T-helper 9 cell (primary cell): ENCODE measurements around the gene SLC47A2.

Experiments
- DNase-seq: peaks from one replicate; pipeline ENCODE4 v3.0.0-alpha.2; 2020

Gene SLC47A2

GRCh38 chr17:19664136-19664820, 52.1 kb downstream of the SLC47A2 start:
- no peak for DNase-seq

GRCh38 chr17:19663097-19663496, 53.3 kb downstream of the SLC47A2 start:
- DNase-seq, result no peak

GRCh38 chr17:19661121-19661520, 55.3 kb downstream of the SLC47A2 start:
- no peak for DNase-seq

GRCh38 chr17:19660219-19660870, 56.0 kb downstream of the SLC47A2 start:
- no peak for DNase-seq

GRCh38 chr17:19659366-19660177, 56.8 kb downstream of the SLC47A2 start:
- no peak for DNase-seq

GRCh38 chr17:19656851-19657581, 59.4 kb downstream of the SLC47A2 start:
- DNase-seq, result no peak

GRCh38 chr17:19656336-19656735, 60.0 kb downstream of the SLC47A2 start:
- no peak for DNase-seq

GRCh38 chr17:19654896-19655295, 61.5 kb downstream of the SLC47A2 start:
- no peak for DNase-seq

GRCh38 chr17:19654342-19654886, 62.0 kb downstream of the SLC47A2 start:
- no peak for DNase-seq

GRCh38 chr17:19652595-19652994, 63.8 kb downstream of the SLC47A2 start:
- no peak for DNase-seq

- no peak for DNase-seq
Observed at GRCh38 chr17:19651451-19652238, 64.7 kb downstream of the SLC47A2 start.

GRCh38 chr17:19650826-19651225, 65.6 kb downstream of the SLC47A2 start:
- no peak for DNase-seq

GRCh38 chr17:19649274-19649541, 67.2 kb downstream of the SLC47A2 start:
- DNase-seq, result no peak

GRCh38 chr17:19648475-19649273, 67.7 kb downstream of the SLC47A2 start, which contains the start of gene ALDH3A2:
Gene ALDH3A2 (plus strand): TSS chr17:19648751. CDS start chr17:19648972, 221 bp downstream.
- DNase-seq, result peak; percentile 90

GRCh38 chr17:19647697-19648474, 68.5 kb downstream of the SLC47A2 start:
- DNase-seq, result peak; percentile 16

GRCh38 chr17:19646788-19647696, 69.3 kb downstream of the SLC47A2 start:
- DNase-seq, result no peak

GRCh38 chr17:19645734-19646201, 70.6 kb downstream of the SLC47A2 start:
- peak; percentile 25 for DNase-seq

GRCh38 chr17:19644493-19645210, 71.7 kb downstream of the SLC47A2 start:
- no peak for DNase-seq
